GM19452 (cell line): ENCODE results near the gene MTARC1.

Experiments
- ATAC-seq: cut with Tn5 transposase; IDR thresholded peaks from one replicate; pipeline ENCODE4 v1.9.1; 2021; ENCODE audit not compliant: unreplicated experiment

MTARC1 gene

GRCh38 chr1:220769205-220769604 is 17.5 kb upstream of the MTARC1 start:
- no peak for ATAC-seq

- ATAC-seq = peak; percentile 58
Measured at GRCh38 chr1:220770245-220770913, 16.3 kb upstream of the MTARC1 start.

DNA sequence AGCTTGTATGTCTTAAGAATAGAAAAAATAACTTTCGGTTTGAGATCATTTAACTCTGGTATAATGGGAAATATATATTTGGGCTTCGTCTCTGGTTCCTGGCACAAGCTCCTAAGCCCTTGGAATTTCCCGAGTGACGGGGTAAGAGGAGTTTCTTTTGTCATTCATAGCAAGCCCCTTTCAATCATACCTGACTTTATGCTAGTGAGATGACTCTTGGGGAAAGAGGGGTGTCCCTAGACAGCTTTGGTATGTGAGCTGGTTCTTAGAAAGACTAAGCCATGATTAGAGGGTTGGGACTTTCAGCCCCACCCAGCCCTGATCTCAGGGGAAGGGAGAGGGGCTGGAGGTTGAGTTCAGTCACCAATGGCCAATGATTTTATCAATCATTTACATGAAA is 13.9 kb upstream of the MTARC1 start:
- no peak for ATAC-seq

DNA sequence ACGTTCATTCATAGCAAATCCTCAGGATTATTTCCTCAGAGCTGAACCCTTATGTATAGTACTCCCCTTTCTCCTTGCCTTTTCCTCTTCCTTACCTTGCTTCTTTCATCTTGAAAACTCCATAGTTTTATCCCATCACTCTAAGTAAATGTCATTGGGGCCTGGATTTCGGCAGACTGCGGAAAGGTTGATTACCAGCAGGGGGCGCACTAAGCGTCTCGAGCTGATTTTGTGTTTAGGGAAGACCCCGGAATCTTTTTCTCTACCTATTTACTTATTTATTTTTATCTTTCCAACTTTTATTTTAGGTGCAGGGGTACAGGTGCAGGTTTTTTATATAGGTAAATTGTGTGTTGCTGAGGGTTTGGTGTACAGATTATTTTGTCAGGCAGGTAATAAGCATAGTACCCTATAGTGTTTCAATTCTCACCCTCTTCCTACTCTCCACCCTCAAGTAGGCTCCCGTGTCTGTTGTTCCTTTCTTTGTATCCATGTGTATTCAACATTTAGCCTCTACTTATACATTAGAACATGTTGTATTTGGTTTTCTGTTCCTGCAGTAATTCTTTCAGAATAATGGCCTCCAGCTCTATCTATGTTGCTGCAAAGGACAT is 11.4 kb upstream of the MTARC1 start:
- ATAC-seq = no peak

GRCh38 chr1:220776254-220776653 is 10.5 kb upstream of the MTARC1 start:
- no peak for ATAC-seq

- peak; percentile 87 for ATAC-seq
Measured at GRCh38 chr1:220776720-220777326, 9.9 kb upstream of the MTARC1 start.

DNA sequence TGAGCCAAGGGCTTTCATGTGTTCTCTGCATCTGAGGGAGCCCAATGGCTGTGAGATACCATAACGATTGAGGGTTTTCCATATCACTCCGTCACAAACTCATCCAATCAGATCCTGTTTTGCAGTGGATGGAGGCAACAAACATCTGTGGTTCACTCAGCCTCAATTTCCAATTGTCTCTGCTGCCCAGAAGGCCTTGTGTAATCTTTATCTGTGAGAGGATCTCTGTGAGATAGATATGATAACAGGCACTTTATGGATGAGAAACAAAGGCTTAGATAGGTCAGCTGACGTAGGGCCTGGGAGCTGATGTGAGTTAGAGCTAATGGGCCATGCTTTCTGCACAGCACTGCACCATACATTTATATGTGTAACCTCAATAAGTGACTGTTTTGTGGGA is 3.3 kb upstream of the MTARC1 start:
- ATAC-seq = no peak

DNA sequence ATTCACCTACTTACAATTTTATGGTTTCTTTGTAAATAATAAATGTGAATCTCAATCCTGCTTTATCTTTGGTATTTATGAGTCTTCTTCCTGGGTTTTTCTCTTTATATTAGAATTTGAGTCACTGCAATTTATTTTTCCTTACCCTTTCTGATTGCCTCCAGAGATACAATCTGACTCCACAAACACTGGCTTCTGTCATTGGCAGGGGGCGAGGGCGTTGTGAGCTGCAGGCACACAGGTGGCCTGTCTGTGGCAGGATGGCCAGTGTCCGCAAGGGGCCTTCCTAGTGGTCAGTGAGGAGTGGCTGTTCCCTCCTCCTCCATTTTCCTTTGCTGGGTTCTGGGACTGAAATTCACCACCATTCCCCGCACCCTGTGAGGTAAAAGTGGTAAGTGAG is 2.0 kb upstream of the MTARC1 start:
- ATAC-seq = no peak

- no peak for ATAC-seq
Measured at GRCh38 chr1:220785166-220786056, 1.3 kb upstream of the MTARC1 start.

GRCh38 chr1:220786057-220786336 is 716 bp upstream of the MTARC1 start:
- no peak for ATAC-seq

GRCh38 chr1:220787069-220787619 is 431 bp downstream of the MTARC1 start:
- ATAC-seq = no peak

- ATAC-seq = no peak
Measured at GRCh38 chr1:220788900-220789299, 2.2 kb downstream of the MTARC1 start.

DNA sequence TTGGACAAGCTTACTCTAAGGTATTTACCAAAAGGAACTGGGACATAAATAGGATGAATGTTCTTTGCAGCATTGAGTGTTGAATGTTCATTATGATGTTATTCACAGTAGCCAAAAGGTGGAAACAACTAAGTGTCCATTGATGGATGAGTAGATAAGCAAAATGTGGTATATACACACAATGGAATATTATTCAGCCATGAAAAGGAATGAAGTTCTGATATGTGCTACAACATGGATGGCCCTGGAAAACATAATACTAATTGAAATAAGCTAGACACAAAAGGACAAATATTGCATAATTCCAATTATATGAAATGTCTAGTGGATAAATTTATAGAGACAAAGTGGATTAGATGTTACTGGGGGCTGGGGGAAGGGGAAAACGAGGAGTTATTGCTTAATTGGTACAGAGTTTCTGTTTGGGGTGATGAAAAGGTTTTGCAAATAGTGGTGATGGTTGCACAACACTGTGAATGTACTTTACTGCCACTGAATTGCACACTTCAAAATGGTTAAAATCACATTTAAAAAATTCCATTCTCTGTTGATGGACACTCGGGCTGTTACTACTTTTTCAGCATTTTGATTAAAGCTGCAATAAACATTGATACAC is 2.9 kb downstream of the MTARC1 start:
- ATAC-seq = no peak

GRCh38 chr1:220791285-220791684 is 4.6 kb downstream of the MTARC1 start:
- ATAC-seq = no peak

DNA sequence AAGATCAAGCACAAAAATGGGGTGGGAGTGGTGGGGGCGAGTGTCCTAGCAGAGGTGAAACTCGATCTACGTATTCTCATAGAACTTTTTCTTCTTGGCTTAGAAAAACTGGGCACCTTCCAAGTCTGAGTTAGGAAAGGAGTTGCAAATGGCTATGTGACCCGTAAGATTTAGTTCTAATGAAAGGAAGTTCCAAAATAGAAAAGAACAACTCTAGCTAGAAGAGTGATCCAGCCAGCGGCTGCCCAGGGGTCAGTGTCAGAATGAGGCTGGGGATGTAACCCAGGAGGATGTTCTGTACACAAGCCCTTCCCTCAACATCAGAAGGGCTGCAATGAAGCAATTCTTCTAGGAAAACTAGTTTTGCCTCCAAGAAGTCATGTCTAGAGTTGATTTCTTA is 5.2 kb downstream of the MTARC1 start:
- ATAC-seq = no peak

DNA sequence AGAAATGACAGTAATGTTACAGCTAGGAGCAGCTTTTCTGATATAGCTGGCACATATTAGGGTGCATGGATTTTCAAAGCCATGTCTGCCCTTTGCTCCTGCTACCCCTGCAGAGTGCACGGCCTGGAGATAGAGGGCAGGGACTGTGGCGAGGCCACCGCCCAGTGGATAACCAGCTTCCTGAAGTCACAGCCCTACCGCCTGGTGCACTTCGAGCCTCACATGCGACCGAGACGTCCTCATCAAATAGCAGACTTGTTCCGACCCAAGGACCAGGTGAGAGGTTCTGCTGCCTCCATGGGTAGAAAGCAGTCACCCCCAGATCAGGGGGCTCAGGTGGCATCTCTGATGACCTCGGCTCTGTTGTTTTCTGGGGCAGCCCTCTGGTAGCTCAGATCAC is 9.8 kb downstream of the MTARC1 start:
- ATAC-seq = no peak

GRCh38 chr1:220797044-220797443 is 10.3 kb downstream of the MTARC1 start:
- ATAC-seq = no peak

DNA sequence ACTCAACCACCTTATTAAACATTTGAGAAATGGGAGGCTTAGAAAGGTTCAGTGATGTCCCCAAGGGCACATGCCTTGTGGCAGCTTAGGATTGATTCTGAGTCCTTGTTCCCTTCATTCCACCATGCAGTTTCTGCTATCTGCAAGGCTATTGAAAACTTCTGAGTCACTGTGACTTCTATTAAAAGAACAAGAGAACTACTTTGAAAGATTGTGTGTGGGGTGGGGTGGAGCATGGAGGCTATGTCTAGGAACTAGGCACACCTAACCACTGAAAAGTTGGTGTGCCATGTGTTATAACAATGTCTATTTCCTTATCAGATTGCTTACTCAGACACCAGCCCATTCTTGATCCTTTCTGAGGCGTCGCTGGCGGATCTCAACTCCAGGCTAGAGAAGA is 10.8 kb downstream of the MTARC1 start:
- ATAC-seq = no peak

DNA sequence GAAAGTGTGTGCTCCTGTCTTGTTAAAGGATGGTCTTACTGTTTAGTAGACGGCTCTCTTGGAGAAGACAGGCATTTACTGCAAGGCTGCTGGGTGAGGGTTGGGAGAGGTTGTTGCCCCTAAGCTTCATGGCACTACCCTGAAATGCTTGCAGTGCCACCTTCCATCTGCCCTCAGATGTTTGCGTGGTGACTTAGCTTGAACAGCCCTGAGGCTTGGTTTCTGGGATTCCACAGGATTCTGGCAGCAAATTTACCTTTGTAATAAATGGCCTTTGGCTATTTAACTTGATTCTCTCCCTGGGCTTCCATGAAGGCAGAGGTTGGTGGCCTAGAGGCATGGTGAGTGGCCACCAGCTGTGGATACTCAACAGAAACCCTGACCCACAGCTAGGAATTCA is 11.6 kb downstream of the MTARC1 start:
- no peak for ATAC-seq

- no peak for ATAC-seq
Measured at GRCh38 chr1:220800262-220800661, 13.5 kb downstream of the MTARC1 start.
